ENCODE data around the gene MYADML2.
"Not testable (repeated sequence)": the region's sequence is repeated elsewhere in the genome, so short reads cannot be mapped to it uniquely, and the experiment has no call there.

MYADML2 gene

GRCh38 chr17:81923302-81924260 is 23.5 kb downstream of the MYADML2 start:
- FAIRE-seq, result no peak

GRCh38 chr17:81922566-81923301 is 24.3 kb downstream of the MYADML2 start:
- FAIRE-seq, result no peak

- no peak for FAIRE-seq
These were observed 25.0 kb downstream of the MYADML2 start for GRCh38 chr17:81921996-81922565.

- FAIRE-seq, result no peak
These were observed 25.5 kb downstream of the MYADML2 start for GRCh38 chr17:81921537-81921862.

- FAIRE-seq, result no peak
These were observed 26.2 kb downstream of the MYADML2 start for GRCh38 chr17:81920612-81921536.

GRCh38 chr17:81918832-81919545 is 28.0 kb downstream of the MYADML2 start:
- FAIRE-seq, result no peak

- not testable (repeated sequence) for FAIRE-seq
These were observed 28.7 kb downstream of the MYADML2 start for GRCh38 chr17:81918333-81918669.

- FAIRE-seq, result no peak
These were observed 29.3 kb downstream of the MYADML2 start, which contains the start of gene SIRT7 for GRCh38 chr17:81917565-81918332. SIRT7 (minus strand) TSS chr17:81918176; CDS start chr17:81918131, 45 bp downstream.

- FAIRE-seq, result no peak
These were observed 30.6 kb downstream of the MYADML2 start for GRCh38 chr17:81916234-81917001.

GRCh38 chr17:81915331-81915730 is 31.7 kb downstream of the MYADML2 start:
- no peak for FAIRE-seq

- FAIRE-seq, result no peak
These were observed 32.8 kb downstream of the MYADML2 start for GRCh38 chr17:81914103-81914850.

GRCh38 chr17:81913394-81914102 is 33.5 kb downstream of the MYADML2 start:
- no peak for FAIRE-seq

- no peak for FAIRE-seq
These were observed 34.4 kb downstream of the MYADML2 start for GRCh38 chr17:81912441-81913309.

GRCh38 chr17:81911969-81912368 is 35.1 kb downstream of the MYADML2 start:
- no peak for FAIRE-seq

- FAIRE-seq, result no peak
These were observed 35.6 kb downstream of the MYADML2 start, which contains the start of gene PCYT2 for GRCh38 chr17:81911277-81911961. PCYT2 (minus strand) TSS chr17:81911399; CDS start chr17:81911355, 44 bp downstream.

GRCh38 chr17:81910840-81911276 is 36.2 kb downstream of the MYADML2 start:
- no peak for FAIRE-seq

All from A204.1 (cell line).